Vagina (tissue), 2 donors: ENCODE results near the gene PHAF1.

Source experiments
- POLR2AphosphoS5 ChIP-seq, 2 donors: sonication (generic); formaldehyde crosslinking; IDR thresholded peaks; one replicate each; pipeline ENCODE4 v1.9.0; 2017; ENCODE audit warnings: antibody characterized with exemption in 2 of 2, mild to moderate bottlenecking in 2 of 2, low read depth in 1 of 2; ENCODE audit not compliant: insufficient read depth in 1 of 2
- TF ChIP-seq, protein P1 (sequence below), 3 experiments: fragments of 450-650 bp in 2 of 3; fragments of 200-600 bp in 1 of 3; sonication (generic) in 1 of 3; IDR thresholded peaks; one replicate each; pipeline ENCODE4 v1.5.1; 2017 to 2019; ENCODE audit warnings: antibody characterized with exemption in 3 of 3, mild to moderate bottlenecking in 2 of 3, moderate library complexity in 2 of 3

DNA sequence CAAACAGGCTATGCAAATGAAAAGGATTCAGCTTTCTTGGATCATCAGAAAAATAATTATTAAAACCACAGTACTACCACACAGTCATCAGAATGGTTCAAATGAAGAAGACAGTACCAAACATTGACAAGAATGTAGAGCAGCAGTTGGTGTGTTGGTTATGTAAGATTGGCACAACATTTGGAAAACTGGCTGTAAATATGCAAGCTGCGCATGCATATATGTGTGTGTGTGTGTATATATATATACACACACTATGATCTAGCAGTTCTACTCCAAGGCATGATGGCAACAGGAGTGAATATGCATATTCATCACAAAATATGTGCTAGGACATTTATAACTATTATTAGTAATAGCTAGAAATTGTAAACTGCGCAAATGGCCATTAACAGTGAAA is 34.4 kb upstream of the PHAF1 start:
- TF ChIP-seq, protein P1, sequence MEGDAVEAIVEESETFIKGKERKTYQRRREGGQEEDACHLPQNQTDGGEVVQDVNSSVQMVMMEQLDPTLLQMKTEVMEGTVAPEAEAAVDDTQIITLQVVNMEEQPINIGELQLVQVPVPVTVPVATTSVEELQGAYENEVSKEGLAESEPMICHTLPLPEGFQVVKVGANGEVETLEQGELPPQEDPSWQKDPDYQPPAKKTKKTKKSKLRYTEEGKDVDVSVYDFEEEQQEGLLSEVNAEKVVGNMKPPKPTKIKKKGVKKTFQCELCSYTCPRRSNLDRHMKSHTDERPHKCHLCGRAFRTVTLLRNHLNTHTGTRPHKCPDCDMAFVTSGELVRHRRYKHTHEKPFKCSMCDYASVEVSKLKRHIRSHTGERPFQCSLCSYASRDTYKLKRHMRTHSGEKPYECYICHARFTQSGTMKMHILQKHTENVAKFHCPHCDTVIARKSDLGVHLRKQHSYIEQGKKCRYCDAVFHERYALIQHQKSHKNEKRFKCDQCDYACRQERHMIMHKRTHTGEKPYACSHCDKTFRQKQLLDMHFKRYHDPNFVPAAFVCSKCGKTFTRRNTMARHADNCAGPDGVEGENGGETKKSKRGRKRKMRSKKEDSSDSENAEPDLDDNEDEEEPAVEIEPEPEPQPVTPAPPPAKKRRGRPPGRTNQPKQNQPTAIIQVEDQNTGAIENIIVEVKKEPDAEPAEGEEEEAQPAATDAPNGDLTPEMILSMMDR (IDR thresholded peaks at IDR 0.05): no peak
- TF ChIP-seq POLR2AphosphoS5 (IDR thresholded peaks at IDR 0.05; ENCODE audit: insufficient read depth in 1 of 2, low read depth in 1 of 2): no peak
